ENCODE results near the gene SLC12A7.

The SLC12A7 gene

DNA sequence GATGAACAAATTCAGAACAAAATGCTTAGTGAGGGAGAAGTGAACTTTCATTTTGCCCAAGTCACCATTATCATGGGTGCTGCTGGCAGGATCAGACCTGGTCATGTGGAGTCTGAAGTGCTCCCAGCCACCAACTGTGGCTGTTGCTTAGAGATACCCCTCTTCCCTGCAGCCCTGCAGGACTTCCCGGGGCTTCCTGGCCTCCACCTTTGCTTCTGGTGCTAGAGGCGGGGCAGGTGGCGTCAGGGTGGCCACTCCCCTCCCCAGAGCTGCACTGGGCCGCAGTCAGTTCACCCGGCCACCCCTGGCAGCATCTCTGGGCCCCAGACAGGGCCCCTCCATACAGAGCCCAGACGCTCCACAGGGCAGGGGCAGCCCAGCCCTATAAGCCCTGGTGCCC, 30.0 kb upstream of the SLC12A7 start:
- no peak for DNase-seq (ENCODE audit: low read depth in 1 of 2, low spot score in 1 of 2)

DNA sequence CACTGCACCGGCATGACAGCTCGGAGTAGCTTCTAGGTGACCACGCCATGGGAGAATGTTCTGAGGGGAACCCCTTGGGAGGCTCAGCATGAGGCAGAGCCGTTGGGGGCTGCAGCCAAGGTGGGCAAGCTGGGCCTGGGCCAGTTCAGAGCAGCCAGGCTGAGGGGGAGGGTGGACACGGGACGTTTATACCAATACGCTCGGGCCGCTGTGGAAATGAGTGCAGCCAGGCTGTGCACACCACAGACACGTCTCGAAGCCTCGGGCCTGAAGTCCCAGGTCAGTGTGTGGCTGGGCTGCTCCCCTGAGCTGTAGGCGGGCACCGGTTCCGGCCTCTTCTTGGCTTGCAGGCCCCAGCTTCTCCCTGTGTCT, 28.9 kb upstream of the SLC12A7 start:
- no peak for DNase-seq (ENCODE audit: low read depth in 1 of 2, low spot score in 1 of 2)

GRCh38 chr5:1140171-1140817, 28.4 kb upstream of the SLC12A7 start:
- peak; percentile 59 to 60 for DNase-seq (ENCODE audit: low read depth in 1 of 2, low spot score in 1 of 2)

DNA sequence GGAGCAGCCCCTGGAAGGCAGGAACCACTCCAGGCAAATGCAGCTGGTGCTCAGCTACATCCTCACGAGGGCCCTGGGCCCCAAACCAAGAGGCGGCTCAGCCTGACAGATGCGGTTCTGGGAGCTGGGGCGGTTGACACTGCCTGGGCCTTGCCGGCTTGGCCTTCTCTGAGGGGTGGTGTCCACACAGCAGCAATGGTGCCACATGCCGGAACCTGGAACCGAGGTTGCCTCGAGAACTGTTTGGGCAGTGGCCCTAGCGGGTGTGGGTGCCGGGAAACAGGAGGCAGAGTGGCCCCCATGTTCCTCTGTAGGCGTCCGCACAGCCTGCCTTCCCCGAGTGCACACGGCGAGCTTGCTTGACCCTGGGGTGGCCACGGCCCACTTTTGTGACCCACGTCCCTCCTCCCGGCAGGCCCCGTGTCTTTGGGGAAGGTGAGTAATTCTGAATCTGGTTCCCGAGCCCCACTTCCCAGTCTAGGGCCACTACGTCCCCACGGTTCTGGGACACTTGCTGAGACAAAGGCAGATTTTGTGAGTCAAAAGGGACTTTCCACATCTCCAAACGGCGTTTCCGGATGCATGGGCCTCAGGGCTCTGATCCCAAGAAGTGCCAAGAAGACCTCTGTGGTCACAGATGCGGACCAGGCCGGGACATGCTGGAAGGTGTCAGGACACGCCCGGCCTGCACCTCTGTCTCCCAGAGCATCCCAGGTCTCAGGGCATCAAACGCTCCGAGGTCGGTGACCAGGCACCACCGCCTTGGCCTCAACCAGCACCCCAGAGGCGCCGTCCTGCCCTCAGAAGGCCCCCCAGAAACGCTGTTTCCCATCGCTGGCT, 27.7 kb upstream of the SLC12A7 start:
- no peak for DNase-seq (ENCODE audit: low read depth in 1 of 2, low spot score in 1 of 2)

DNA sequence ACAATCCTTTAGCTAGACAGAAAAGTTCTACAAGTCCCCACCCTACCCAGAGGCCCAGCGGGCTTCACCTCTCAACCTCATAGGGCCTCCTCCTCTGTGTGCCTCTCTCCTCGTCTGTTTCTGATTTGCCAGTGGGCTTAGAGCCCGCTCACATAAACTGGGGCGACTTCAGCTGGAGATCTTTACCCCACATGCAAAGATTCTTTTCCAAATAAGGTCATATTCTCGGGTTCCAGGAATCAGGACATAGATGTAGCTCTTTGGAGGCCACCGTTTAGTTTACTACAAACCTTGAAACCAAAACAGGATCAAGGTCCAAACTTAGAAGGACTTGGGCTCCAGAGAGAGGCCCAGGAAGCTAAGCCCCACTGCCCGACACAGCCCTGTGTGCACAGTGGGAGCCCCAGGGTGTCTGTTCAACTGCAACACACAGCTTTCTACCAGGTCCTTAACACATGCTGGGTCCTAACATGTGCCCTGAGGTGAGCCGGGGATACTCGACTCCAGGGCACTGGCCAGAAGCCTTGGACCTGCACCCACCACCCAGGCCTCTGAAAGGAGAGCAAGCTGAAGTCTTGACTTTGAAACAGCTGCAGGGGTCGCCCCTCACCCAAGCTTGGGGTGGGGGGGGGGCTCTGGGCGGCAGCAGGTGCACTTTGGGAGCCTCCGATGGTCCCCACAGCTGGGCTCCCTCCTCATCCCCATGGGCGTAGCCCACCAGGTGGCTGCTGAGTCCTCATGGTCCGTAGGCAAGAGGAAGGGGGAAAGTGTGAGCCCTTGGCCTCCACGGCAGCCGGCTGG, 26.8 kb upstream of the SLC12A7 start:
- no peak for DNase-seq (ENCODE audit: low read depth in 1 of 2, low spot score in 1 of 2)

- no peak for DNase-seq (ENCODE audit: low read depth in 1 of 2, low spot score in 1 of 2)
Observed at GRCh38 chr5:1137567-1138444, 25.9 kb upstream of the SLC12A7 start.

GRCh38 chr5:1136814-1137213, 25.0 kb upstream of the SLC12A7 start:
- DNase-seq (ENCODE audit: low read depth in 1 of 2, low spot score in 1 of 2): no peak

DNA sequence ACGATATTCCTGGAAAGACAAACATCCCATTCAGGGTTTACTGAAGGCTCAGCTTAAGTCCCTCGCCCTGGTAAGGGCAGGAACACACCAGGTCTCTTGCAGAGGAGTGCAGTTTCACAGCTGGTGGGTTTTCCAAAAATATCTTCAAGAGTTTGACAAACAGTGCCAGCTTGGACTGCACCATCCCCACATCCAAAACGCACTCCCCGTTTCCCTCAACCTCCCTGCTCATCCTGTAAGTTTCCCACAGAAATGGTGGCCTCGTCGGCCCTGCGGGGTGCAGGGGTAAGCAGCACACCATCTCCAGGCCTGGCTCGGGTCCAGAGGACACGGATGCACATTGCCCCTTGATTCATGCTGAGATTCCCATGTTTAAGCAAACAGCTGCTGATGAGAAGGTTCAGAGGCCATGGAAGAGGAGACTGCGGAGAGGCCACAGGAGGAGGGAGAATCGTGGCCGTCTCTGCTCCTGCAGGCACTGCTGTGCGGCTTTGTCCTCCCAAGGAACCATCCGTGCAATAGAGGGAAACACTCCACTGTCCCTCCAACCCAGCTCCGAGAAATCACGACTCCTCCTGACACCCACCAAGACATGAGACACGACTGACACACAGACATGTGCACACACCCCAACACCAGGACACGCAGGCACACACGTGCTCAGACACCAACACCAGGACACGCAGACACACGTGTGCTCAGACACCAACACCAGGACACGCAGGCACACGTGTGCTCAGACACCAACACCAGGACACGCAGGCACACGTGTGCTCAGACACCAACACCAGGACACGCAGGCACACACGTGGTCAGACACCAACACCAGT, 24.0 kb upstream of the SLC12A7 start:
- no peak for DNase-seq (ENCODE audit: low read depth in 1 of 2, low spot score in 1 of 2)

GRCh38 chr5:1134478-1134877, 22.6 kb upstream of the SLC12A7 start:
- no peak for DNase-seq (ENCODE audit: low read depth in 1 of 2, low spot score in 1 of 2)

- no peak for DNase-seq (ENCODE audit: low read depth in 1 of 2, low spot score in 1 of 2)
Observed at GRCh38 chr5:1133510-1134201, 21.8 kb upstream of the SLC12A7 start.

DNA sequence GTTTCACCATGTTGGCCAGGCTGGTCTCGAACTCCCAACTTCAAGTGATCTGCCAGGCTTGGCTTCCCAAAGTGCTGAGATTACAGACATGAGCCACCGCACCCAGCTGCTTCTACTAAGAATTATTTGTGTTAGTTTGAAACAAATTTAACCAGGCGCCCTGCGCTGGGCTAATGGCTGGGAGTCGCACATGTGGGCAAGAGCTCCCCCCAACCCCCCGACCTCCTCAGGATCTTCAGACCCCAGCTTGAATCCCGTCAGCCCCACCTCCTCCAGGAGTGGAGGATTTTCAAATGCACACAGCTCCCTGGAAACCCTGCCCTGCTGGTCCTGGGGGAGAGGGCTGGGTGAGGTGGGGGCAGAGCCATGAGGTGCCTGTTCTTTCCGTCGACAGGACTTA, 21.2 kb upstream of the SLC12A7 start:
- DNase-seq (ENCODE audit: low read depth in 1 of 2, low spot score in 1 of 2): no peak

DNA sequence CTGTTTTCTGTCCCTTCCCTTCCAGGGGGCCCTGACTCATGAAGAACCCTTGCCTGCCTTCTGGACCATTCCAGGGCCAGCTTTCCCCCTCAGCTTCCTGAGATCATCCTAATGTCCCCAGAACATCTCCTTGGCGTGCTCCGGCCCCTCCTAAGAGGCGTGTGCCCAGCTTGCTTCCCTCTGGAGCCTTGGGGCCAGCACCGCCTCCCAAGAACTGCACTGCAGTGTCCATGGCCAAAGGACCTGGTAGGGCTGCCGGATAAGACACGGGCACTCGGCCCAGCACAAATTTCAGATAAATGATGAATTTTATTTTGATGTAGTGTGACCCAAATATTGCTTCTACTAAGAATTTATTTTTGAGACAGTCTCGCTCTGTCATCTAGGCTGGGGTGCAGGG, 20.7 kb upstream of the SLC12A7 start:
- no peak for DNase-seq (ENCODE audit: low read depth in 1 of 2, low spot score in 1 of 2)

GRCh38 chr5:1131726-1132125, 19.9 kb upstream of the SLC12A7 start:
- DNase-seq (ENCODE audit: low read depth in 1 of 2, low spot score in 1 of 2): no peak

- no peak for DNase-seq (ENCODE audit: low read depth in 1 of 2, low spot score in 1 of 2)
Observed at GRCh38 chr5:1131191-1131621, 19.3 kb upstream of the SLC12A7 start.

- DNase-seq (ENCODE audit: low read depth in 1 of 2, low spot score in 1 of 2): no peak
Observed at GRCh38 chr5:1130218-1130946, 18.5 kb upstream of the SLC12A7 start.

- DNase-seq (ENCODE audit: low read depth in 1 of 2, low spot score in 1 of 2): no peak
Observed at GRCh38 chr5:1129711-1130055, 17.8 kb upstream of the SLC12A7 start.

DNA sequence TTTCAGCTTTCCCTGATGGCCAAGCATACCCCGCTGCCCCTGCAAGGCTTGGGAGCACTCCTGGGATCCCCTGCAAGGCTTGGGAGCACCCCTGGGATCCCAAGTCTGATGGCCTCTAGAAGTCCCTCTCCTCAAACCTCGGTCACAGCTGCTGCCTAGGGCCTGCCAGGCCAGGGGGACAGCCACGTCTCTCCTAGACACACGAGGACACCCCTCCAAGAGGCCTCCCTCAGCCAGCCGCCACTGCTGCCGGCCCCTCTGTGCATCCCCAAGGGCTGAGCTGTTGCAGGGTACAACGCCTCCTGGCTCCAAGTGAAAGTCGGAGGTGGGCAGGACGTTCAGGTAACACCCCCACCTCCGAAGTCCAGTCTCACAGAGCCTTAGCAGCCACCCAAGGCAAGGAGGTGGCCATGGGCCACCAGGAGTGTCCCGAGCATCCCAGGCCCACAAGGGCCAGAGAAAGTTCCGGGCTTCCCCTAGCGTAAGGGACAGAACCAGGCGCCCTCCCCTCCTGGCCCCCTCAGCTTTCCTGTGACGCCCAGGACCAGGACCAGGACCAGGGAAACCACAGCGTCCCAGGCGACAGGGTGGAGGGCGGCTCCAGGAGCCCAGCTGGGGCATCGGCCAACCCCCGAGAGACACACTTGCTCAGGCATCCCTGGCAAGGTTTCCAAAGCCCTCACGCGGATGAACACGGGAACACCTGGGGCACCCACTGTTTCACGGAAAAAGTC, 17.3 kb upstream of the SLC12A7 start:
- DNase-seq (ENCODE audit: low read depth in 1 of 2, low spot score in 1 of 2): no peak

All from activated T-helper 1 cell treated with anti-CD3 and anti-CD28 coated beads, Interleukin-2, amount 50 U/mL, for 16 hours (primary cell).